Umbilical cord (tissue), 2 donors: ENCODE data around the gene CCDC12. TPM values are rescaled to one million over a fixed set of nuclear protein-coding genes. Genes with fewer than 3 reads are reported as not detected.
A peak's percentile ranks its signal among the peaks of the same experiment; 100 is the strongest.

ENCODE experiments used
- DNase-seq: peaks from one replicate; pipeline ENCODE4 v3.0.0-alpha.2; 2015; ENCODE audit warnings: low spot score
- total RNA-seq: library from RNA; depleted of rRNA; stranded (reverse); fragments of >200 nt; gene quantifications from one replicate; pipeline ENCODE4 v1.2.3, GENCODE V29; 2014; ENCODE audit warnings: low replicate concordance; ENCODE audit not compliant: insufficient read depth

The CCDC12 gene
- total RNA-seq, 1 donor from 2014 or later, result 17.3 TPM

DNA sequence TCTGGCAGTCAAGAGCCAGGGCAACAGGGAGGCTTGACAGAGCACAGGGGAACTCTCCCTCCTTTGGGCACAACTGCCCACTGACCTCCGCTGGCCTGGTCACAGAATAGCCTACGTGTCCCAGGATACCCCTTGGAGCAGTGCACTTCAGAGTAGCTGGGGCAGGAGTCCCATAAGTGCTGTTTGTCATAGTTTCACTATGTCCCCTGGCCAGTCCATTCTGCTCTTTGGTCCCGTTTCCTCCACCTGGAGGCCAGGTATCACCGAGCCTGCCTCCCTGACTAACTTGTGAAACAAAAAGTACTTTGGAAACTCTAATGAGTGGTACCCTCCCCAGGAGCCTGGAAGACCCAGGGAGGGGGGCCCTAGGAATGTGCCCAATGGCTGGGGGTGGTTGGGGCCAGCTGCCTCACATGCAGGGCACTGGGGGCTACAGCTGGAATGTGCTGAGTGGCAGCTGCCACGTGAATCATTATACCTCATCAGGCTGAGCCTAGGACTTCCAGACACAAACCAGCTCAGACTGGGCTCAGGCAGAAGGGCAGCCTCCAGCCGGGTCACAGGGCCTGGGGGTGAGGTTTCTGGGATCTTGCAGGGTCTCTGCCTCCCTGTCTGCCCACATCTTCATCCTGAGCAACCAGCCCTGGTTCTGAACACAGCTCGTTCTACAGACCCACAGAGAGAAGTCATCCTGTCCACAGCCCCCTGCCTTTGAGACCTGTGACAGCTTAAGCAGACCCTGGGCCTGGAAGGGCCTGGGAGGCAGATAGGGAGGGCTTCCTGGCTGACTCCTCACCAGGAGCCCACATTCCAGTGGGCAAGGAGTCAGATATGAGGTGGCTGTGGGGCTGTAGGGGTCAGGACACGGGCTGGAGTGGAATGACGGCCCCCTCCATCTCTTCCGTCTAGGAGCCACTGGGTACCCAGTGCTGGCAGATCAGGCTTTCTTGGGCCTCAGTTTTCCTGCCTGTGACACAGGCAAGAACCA lies 99.9 kb downstream of the CCDC12 start:
- no peak for DNase-seq

DNA sequence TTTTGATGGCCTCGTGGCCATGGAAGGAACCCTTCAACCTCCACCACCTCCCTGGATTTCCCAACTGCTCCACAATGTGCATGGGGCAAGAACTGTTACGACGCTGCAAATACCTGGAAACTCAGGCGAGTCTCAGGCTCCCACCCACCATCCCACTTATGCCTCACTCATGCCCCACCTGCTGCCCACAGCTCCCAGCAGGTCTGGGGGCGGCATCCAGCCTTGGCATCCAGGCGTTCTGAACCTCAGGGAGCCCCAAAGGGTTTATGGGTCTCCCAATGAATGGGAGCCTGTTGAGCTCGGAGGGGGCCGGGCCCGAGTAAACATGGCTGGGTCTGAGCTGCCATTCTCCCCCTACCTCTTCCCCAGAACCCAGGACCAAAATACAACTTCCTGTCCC lies 101.0 kb downstream of the CCDC12 start:
- DNase-seq, result no peak

DNA sequence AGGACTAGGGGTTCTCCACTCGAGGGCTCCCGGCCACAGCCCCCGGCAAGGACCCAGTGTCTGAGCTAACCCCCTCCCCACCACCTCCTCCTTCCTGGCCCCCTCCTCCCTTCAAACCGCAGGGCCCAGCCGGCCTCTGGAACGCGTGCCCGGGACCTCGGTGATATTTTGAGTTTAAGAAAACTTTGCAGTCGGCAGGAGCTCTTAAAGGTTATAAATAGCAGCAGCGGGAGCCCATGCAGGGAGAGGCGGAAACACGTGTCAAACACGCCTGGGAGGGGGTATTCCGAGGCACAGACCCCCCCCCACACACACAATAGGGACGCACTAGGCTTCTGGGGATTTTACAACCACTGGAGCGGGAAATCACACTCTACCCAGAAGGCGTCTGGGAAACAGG lies 102.1 kb downstream of the CCDC12 start:
- DNase-seq, result peak; percentile 80

DNA sequence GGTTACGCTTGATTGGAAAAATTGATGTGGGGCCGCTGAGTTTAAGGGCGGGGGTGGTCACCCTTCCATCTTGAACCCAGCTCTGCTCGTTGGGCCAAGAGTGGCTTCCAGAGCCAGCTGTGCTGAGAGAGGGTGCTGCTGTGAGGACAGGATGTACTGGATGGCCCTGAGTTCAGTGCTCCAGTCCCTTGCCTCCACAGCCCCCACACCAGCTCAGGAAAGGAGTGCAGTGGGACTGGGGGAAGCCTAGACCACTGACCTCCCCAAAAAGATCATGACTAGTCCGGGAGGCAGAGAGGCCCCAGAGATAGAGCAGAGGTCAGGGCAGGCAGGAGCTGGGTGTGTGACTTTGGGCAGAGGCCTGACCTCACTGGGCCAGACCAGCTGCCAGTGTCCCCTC lies 103.0 kb downstream of the CCDC12 start:
- no peak for DNase-seq

Other genes starting within 250 kb of the CCDC12 start
- 2.9 TPM for gene MYL3, start 113.3 kb downstream of the CCDC12 start, total RNA-seq
- gene PTH1R, start 99.0 kb downstream of the CCDC12 start, total RNA-seq, result 25.5 TPM
- 21.2 TPM for gene NBEAL2, start 2.9 kb upstream of the CCDC12 start, total RNA-seq
- 30.1 TPM for gene SETD2, start 187.4 kb upstream of the CCDC12 start, total RNA-seq